ENCODE results near the gene DEFB124.
"Not testable (repeated sequence)": the region's sequence is repeated elsewhere in the genome, so short reads cannot be mapped to it uniquely, and the experiment has no call there.

Gene DEFB124

DNA sequence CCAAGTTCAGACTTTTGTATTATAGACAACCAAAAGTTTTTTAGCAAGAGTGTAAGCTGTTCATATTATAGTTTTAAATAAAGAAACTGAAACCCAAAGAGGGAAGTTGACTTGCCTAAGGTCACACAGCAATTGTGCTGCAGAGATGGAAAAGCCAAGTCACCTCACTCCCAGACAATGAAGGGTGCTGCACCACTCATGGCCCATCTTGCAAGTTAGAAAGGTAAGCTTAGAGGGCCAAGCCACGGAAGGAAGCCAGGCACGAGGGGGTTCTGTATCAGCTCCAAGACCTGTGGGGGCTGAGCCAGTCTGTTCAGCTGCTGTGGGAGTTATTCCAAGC is 860 bp downstream of the DEFB124 start:
- Histone ChIP-seq H3K36me3 (ENCODE audit: insufficient read depth, low read length) (no peaks in the 10 kb centered on the region), H3K4me1 (ENCODE audit: insufficient read depth, low read length) (no peaks in the 10 kb centered on the region; the same call in 1 of the 2 replicates), H3K9me3 (ENCODE audit: control insufficient read depth, insufficient read depth, low read length) (no peaks in the 10 kb centered on the region), H3K9ac (ENCODE audit: low read depth, low read length) (no peak overlapping the region)

DNA sequence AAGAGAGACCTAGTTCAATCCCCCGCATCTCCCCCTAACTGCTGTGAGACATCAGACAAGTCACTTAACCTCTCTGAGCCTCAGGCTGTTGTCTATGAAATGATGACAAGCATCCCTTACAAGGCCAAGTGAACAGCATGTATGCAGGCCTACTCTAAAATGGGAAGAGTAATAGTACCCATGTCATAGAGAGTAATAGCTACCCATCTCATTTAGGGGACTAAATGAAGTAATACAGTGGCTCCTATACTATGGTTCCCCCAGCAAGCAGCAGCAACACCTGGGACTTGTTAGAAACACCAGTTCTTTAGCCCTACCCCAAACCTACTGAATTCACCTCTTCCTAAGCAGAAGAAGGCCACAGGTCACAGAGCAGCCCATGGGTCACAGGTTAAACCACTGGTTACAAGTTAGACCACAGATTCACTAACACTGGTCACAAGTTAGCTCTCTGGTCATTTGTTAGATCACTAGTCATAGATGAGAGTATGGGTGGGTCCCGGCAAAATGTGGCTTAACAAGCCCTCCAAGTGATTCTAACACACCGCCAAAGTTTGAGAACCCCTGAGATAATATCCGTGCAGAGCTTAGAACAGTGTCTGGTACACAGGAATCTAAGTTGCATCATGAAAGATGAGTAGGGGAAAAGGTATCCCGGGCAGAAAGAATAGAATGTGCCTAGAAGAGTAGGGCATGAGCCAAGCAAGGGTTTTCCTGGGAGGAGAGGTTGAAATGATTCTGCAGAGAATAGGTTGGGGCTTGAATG is 1.4 kb downstream of the DEFB124 start:
- Histone ChIP-seq H3K36me3 (ENCODE audit: insufficient read depth, low read length) (no peaks in the 10 kb centered on the region), H3K9ac (ENCODE audit: low read depth, low read length) (no peak overlapping the region), H3K4me1 (ENCODE audit: insufficient read depth, low read length) (no peaks in the 10 kb centered on the region; the same call in 1 of the 2 replicates), H3K9me3 (ENCODE audit: control insufficient read depth, insufficient read depth, low read length) (no peaks in the 10 kb centered on the region)

DNA sequence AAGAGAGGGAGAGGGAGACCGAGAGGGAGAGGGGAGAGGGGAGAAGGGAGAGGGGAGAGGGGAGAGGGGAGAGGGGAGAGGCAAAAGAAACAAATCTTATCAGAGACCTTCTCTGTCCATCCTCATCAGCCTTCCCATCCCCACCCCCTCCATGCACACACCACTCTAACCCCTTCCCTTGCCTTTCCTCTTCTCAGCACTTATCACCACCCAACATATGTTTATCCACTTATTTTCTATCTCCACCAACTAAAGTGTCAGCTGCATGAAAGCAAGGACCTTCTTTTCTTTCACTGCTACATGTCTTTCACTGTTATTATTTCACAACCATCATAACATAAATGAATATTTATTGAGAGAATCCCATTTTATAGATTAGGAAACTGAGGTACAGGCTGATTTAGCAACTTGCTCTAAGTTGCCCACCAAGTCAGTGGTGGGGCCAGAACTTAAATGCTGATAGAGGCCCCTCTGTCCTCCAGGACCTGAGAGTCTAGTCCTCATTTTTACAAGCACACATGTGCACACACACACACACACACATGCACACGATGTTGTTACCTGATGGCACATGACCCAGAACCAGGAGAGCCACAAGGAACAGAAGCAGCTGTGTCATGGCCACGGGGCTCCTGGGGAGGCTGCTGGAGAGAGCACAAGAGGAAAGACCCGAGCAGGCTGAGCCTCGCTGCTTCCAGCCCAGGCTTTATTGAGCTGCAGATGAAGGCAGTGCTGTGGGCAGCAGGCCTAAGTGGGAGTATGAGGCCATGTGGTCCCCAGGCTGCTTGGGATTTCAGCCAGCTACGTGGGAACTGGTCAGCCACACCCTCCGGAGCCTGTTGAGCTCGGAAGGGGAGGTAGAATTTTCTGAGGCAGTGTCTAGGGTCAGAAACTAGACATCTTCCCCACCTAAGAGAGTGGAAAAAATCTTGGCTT is 2.3 kb downstream of the DEFB124 start:
- Histone ChIP-seq H3K4me1 (ENCODE audit: insufficient read depth, low read length) (no peaks in the 10 kb centered on the region; the same call in 1 of the 2 replicates), H3K36me3 (ENCODE audit: insufficient read depth, low read length) (no peaks in the 10 kb centered on the region), H3K9me3 (ENCODE audit: control insufficient read depth, insufficient read depth, low read length) (no peaks in the 10 kb centered on the region), H3K9ac (ENCODE audit: low read depth, low read length) (no peak overlapping the region)

DNA sequence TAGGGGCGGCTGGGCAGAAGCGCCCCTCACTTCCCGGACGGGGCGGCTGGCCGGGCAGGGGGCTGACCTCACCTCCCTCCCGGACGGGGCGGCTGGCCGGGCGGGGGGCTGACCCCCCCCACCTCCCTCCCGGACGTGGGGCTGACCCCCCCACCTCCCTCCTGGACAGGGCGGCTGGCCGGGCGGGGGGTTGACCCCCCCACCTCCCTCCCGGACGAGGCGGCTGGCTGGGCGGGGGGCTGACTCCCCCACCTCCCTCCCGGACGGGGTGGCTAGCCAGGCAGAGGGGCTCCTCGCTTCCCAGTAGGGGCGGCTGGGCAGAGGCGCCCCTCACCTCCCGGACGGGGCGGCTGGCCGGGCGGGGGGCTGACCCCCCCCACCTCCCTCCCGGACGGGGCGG is 4.0 kb downstream of the DEFB124 start:
- not testable (repeated sequence) for H3K9ac ChIP-seq (ENCODE audit: low read depth, low read length); H3K36me3 ChIP-seq (ENCODE audit: insufficient read depth, low read length); H3K4me1 ChIP-seq (ENCODE audit: insufficient read depth, low read length); H3K9me3 ChIP-seq (ENCODE audit: control insufficient read depth, insufficient read depth, low read length)

DNA sequence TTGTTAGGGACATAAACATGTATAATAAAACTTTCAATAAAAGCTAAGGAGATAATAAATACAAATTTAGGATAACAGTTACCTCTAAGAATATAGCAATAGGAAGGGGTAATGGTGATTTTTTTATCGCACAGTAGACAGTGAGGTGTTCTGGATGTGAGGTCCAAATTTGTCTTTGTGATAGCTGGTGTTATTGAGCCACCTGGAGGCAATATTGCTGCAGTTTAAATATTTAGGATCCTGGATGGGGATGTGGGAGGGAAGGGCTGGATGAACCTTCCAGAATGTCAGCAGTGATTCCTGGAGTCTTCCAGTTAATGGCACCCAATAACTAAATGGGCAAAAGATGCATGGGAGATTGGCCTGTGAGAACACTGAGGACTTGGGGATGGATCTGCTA is 20.6 kb downstream of the DEFB124 start:
- Histone ChIP-seq H3K4me1 (ENCODE audit: insufficient read depth, low read length) (peaks cover 2% of the 10 kb centered on the region; the same call in 1 of the 2 replicates), H3K9me3 (ENCODE audit: control insufficient read depth, insufficient read depth, low read length) (no peaks in the 10 kb centered on the region), H3K36me3 (ENCODE audit: insufficient read depth, low read length) (no peaks in the 10 kb centered on the region), H3K9ac (ENCODE audit: low read depth, low read length) (no peak overlapping the region)

DNA sequence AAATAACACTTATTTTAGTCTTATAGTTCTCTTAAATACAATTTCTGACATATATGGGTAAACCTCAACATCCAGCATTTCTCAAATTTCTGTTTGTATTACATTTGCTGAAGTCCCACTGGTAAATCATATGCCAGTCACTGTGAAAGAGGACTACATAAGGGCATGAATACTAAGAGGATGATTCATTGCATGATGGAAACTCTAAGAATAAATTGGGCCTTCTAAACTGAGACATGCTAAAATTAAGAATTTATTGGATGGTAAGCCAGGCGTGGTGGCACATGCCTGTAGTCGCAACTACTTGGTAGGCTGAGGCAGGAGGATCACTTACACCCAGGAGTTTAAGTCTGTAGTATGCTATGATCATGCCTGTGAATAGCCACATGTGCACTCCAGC is 22.4 kb downstream of the DEFB124 start:
- no peaks in the 10 kb centered on the region for H3K9me3 ChIP-seq (ENCODE audit: control insufficient read depth, insufficient read depth, low read length)
- no peak overlapping the region for H3K9ac ChIP-seq (ENCODE audit: low read depth, low read length)
- H3K36me3 ChIP-seq (ENCODE audit: insufficient read depth, low read length) = no peaks in the 10 kb centered on the region
- peaks cover 5% of the 10 kb centered on the region; the same call in 1 of the 2 replicates for H3K4me1 ChIP-seq (ENCODE audit: insufficient read depth, low read length)

DNA sequence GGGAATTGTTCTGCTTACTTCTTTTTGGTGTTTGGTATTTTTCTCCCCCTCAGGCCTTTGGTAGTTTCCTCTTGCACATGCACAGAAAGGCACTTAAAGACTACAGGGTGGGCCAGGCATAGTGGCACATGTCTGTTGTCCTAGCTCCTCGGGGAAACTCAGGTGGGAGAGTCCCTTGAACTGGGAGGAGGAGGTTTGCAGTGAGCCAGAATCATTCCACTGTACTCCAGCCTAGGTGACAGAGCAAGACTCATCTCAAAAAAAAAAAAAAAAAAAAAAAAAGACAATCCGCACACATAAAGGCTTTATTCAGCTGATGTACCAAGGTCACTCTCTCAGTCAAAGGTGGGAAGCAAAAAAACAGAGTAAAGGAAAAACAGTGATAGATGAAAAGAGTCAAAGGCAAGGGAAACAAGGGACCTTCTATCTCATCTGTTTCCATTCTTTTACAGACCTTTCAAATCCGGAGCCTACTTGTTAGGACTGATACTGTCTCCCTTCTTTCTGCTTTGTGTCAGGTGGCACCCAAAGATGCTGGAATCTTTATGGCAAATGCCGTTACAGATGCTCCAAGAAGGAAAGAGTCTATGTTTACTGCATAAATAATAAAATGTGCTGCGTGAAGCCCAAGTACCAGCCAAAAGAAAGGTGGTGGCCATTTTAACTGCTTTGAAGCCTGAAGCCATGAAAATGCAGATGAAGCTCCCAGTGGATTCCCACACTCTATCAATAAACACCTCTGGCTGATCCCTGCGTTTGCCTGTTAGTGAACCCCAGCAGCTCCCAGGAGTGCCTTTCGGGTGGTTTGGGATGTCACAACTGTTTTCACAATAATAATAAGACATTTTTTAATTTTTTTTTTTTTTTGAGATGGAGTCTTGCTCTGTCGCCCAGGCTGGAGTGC is 25.2 kb downstream of the DEFB124 start:
- no peaks in the 10 kb centered on the region for H3K36me3 ChIP-seq (ENCODE audit: insufficient read depth, low read length)
- H3K9ac ChIP-seq (ENCODE audit: low read depth, low read length) = no peak overlapping the region
- peaks cover 5% of the 10 kb centered on the region; the same call in 1 of the 2 replicates for H3K4me1 ChIP-seq (ENCODE audit: insufficient read depth, low read length)
- H3K9me3 ChIP-seq (ENCODE audit: control insufficient read depth, insufficient read depth, low read length) = no peaks in the 10 kb centered on the region

DNA sequence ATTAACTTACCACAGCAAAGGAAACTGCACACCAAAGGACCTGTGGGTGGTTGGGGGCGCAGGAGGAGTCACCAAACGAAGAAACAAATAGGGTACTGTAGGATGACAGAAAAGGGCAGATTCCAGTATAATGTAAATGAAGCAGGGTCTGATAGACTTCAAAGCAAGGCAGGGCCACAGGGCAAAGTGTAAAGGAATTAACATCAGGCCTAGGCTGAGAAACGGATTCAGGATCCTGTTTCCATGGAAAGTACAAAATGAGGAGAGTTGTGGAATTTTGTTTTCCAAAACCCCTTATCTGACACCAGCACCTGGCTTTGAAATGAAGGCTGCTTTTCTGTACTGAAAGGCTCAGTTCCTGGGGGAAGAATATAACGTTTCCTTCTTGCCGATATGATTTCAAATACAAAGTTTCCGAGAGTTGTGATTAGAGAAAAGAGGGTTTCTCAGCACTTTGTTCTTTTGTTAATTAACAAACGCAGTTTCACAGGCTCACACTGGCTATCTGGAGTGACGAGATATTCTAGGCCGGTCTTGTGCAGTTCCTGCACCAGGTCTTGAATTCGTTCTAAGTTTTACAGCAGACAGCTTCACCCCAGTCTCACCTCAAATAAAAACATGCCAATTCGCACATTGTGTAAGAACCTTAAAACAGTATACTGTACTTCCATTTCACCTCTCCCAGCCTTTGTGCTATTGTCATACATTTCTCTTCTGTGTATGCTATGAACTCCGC is 28.7 kb downstream of the DEFB124 start:
- Histone ChIP-seq H3K36me3 (ENCODE audit: insufficient read depth, low read length) (no peaks in the 10 kb centered on the region), H3K9ac (ENCODE audit: low read depth, low read length) (no peak overlapping the region), H3K9me3 (ENCODE audit: control insufficient read depth, insufficient read depth, low read length) (no peaks in the 10 kb centered on the region), H3K4me1 (ENCODE audit: insufficient read depth, low read length) (peaks cover 5% of the 10 kb centered on the region)

DNA sequence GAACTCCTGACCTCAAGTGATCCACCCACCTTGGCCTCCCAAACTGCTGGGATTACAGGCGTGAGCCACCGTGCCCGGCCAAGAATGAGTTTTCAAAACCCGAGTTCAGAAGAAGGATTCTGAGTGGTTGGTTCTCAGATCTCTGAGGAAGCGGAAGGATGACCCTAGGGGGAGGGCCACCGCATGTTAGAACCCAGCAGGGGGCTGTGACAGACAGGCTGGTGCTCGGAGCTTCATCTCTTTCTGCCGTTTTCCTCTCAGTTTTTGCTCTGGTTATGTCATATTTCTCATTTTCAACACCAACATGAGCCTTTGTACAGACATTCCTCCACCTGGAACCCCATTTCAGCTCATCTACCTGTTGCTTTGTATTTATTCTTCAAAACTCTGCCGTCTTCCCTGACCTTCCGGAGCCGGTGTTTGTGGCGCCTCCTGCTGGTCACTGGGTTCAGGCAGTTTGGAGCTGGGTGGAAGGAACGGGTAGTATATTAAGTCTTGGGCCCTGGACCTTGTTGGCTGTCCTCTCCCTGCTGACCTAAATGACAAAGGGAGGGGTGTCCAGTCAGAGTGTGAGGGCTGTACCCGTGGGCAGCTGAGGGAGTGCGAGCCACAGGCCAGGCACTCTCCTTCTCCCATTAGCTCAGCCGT is 34.8 kb downstream of the DEFB124 start, which contains the start of gene DEFB123:
TSS of gene DEFB123 (plus strand) at position 621 of the 648 bp plus-strand sequence. CDS start 67 bp downstream, outside the sequence.
- peaks cover 4% of the 10 kb centered on the region for H3K4me1 ChIP-seq (ENCODE audit: insufficient read depth, low read length)
- H3K9me3 ChIP-seq (ENCODE audit: control insufficient read depth, insufficient read depth, low read length) = no peaks in the 10 kb centered on the region

DNA sequence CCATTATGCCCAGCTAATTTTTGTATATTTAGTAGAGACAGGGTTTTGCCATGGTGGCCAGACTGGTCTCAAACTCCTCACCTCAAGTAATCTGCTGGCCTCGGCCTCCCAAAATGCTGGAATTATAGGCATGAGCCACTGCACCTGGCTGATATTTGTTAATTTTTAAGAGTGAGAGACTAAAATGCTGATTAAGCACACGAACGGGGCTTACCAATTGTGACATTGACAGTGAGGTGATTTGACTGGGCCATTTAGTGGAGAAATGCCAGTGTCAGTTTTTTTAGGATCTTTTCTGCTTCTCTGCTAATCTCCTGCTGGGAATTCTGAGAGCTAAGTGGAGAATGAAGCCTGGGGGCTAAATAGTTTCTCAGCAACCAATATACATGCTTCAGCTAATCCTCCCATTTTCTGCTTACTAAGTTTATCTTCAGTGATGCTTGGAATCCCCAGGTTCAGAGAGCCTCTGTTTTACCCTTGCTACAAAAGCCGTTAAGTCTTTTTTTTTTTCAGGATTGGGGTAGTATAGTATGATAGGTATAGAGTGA is 44.3 kb downstream of the DEFB124 start:
- Histone ChIP-seq H3K9me3 (ENCODE audit: control insufficient read depth, insufficient read depth, low read length) (no peaks in the 10 kb centered on the region), H3K36me3 (ENCODE audit: insufficient read depth, low read length) (no peaks in the 10 kb centered on the region), H3K4me1 (ENCODE audit: insufficient read depth, low read length) (no peaks in the 10 kb centered on the region; the same call in 1 of the 2 replicates), H3K9ac (ENCODE audit: low read depth, low read length) (no peak overlapping the region)

More for the DNA sequence above, 34.8 kb downstream of the DEFB124 start, which contains the start of gene DEFB123:
- Histone ChIP-seq H3K36me3 (ENCODE audit: insufficient read depth, low read length) (no peaks in the 10 kb centered on the region), H3K9ac (ENCODE audit: low read depth, low read length) (peak within 1 kb of the TSS; percentile 26; the same call in 1 of the 2 replicates)

DNA sequence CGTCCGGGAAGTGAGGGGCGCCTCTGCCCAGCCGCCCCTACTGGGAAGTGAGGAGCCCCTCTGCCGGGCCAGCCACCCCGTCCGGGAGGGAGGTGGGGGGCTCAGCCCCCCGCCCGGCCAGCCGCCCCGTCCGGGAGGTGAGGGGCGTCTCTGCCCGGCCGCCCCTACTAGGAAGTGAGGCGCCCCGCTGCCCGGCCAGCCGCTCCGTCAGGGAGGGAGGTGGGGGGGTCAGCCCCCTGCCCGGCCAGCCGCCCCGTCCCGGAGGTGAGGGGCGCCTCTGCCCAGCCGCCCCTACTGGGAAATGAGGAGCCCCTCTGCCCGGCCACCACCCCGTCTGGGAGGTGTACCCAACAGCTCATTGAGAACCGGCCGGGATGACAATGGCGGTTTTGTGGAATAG is 47.4 kb downstream of the DEFB124 start:
- H3K9me3 ChIP-seq (ENCODE audit: control insufficient read depth, insufficient read depth, low read length); H3K36me3 ChIP-seq (ENCODE audit: insufficient read depth, low read length); H3K9ac ChIP-seq (ENCODE audit: low read depth, low read length); H3K4me1 ChIP-seq (ENCODE audit: insufficient read depth, low read length): not testable (repeated sequence)

DNA sequence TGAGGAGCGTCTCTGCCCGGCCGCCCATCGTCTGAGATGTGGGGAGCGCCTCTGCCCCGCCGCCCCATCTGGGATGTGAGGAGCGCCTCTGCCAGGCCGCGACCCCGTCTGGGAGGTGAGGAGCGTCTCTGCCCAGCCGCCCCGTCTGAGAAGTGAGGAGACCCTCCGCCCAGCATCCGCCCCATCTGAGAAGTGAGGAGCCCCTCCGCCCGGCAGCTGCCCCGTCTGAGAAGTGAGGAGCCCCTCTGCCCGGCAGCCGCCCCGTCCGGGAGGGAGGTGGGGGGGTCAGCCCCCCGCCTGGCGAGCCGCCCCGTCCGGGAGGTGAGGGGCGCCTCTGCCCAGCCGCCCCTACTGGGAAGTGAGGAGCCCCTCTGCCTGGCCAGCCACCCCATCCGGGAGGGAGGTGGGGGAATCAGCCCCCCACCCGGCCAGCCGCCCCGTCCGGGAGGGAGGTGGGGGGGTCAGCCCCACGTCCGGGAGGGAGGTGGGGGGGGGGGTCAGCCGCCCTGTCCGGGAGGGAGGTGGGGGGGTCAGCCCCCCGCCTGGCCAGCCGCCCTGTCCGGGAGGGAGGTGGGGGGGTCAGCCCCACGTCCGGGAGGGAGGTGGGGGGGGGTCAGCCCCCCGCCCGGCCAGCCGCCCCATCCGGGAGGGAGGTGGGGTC is 47.9 kb downstream of the DEFB124 start:
- H3K9me3 ChIP-seq (ENCODE audit: control insufficient read depth, insufficient read depth, low read length); H3K4me1 ChIP-seq (ENCODE audit: insufficient read depth, low read length); H3K36me3 ChIP-seq (ENCODE audit: insufficient read depth, low read length); H3K9ac ChIP-seq (ENCODE audit: low read depth, low read length): not testable (repeated sequence)

All from ES-I3 (cell line).